KOPT-K1 (cell line): ENCODE measurements around the gene LZTS2.

Experiments
- H3K27ac ChIP-seq: fragments of 200-600 bp; sonication (generic); 2 replicates; pipeline ENCODE4 v1.5.1; 2016; ENCODE audit warnings: antibody characterized with exemption, mild to moderate bottlenecking, low read depth, low read length; ENCODE audit not compliant: poor library complexity, severe bottlenecking
- H3K36me3 ChIP-seq: fragments of 200-600 bp; sonication (generic); 2 replicates; pipeline ENCODE4 v1.5.1; 2017; ENCODE audit warnings: antibody characterized with exemption, mild to moderate bottlenecking, low read length, moderate library complexity; ENCODE audit not compliant: insufficient read depth
- H3K9me3 ChIP-seq: fragments of 200-600 bp; sonication (generic); 2 replicates; pipeline ENCODE4 v1.5.1; 2017; ENCODE audit warnings: antibody characterized with exemption, low read length, mild to moderate bottlenecking; ENCODE audit not compliant: insufficient read depth, poor library complexity, severe bottlenecking

LZTS2 gene

DNA sequence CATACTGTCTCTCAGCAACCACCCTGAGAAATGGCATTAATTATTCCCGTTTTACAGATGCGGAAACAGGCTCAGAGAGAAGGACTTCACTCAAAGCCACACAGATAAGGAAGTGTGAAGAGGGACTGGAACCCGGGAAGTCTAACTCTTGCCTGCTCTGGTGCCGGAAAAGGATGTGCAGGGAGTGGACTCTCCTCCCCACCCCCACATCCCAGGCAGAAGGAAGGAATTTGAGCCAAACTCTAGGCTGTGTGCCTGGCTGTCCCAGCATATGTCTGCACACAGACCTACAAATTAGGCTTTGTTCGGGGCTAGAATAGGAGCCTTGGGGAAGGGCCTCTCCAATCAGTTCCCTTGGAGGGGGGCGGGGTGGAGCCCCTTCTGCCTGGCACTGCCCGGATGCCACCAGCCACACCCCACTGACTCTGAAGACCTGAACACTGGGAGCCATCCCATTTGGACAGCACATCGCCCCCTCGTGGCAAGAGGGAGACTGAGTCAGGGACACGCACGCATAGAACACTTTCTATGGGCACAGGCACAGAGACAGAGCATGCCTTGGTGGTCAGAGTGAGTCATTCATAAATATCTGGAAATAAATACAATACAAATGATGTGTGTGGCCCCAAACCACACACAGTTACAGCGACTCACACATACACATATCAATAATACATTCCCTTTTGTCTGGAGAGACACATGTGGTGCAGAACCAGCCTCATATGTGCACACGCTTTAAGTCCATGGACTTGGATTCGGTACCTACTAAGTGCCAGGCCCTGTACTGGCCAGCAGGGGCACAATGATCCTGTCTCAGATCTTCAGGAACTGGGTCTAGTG lies 13.1 kb downstream of the LZTS2 start:
- Histone ChIP-seq H3K36me3 (no peaks in the 10 kb centered on the region), H3K9me3 (no peaks in the 10 kb centered on the region), H3K27ac (no peak overlapping the region)

DNA sequence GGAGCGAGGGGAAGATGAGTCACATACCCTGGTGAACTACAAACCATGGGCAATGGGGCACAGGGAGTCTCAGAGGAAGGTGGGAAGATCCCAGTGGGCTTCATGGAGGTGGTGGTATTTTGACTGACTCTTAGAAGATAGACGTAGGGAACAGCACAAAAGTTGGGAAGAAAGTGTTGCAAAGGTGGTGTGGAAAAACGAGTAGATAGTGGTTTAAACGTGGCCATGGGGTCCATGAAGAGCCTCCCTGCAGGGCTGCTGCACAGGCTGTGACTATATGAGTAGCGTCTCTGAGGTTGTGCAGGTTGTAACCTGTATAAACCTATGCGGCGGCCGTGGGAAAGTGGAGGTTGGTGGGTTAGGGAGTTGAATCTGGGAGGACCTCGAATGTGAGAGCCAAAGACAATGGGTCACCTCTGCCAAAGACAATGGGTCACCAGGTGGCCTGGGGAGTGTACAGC lies 13.8 kb downstream of the LZTS2 start:
- no peaks in the 10 kb centered on the region for H3K9me3 ChIP-seq
- no peak overlapping the region for H3K27ac ChIP-seq
- no peaks in the 10 kb centered on the region for H3K36me3 ChIP-seq

DNA sequence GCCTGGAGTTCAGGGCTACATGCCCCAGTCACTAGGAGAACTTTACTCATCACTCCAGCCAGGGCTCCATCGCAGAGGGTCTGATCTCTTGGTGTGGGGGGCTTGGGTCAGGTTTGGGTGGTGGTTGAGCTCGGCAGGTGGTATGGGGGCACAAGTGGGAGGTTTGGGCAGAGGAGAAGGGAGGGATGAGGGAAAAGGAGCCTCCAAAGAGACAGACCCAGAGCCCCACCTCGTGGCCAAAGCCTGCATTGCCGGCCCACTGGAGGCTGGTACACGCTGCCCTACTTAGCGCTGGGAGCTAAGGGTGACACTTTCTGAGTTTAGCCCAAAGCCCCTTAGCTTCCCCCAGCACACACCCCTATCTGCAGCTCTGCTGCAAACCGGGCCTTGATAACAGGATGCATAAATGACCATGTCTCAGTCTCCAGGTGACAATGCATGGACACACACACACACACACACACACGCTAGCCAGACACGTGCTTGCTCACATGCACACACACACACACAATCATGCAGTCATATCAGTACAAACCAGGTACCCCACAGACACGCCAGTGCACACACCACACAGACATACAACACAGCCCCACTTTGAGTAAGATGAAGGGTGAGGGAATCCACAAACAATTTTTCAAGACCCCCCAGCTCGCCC lies 14.7 kb downstream of the LZTS2 start:
- no peaks in the 10 kb centered on the region for H3K9me3 ChIP-seq
- no peak overlapping the region for H3K27ac ChIP-seq
- H3K36me3 ChIP-seq: no peaks in the 10 kb centered on the region

DNA sequence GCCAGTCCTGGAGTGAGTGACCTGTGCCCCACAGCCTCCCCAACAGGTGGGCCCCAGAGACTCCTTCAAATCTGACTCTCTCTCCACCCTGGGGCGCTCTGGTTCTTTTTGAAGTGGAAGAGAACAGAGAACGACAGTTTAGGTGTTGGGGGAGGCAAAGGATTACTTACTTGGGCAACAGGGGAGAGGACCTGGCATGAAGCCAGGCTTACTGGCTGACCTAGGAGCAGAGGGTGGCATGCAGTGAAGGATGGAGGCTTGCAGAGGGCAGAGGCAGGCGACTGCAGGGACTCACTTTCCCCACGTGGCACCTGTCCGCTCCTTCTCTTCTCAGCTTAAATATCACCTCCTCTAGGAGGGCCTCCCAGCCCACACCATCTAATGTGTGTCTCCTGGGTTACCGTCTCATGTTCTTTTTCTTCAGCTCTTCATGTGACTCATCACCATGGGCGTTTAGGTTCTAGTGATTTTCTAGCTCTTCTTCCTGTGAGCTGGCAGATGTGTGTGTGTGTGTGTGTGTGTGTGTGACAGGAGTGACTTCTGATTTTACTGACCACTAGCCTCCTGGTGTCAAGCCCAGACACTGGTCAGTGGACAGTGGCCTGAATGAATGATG lies 15.5 kb downstream of the LZTS2 start:
- Histone ChIP-seq H3K9me3 (no peaks in the 10 kb centered on the region), H3K27ac (no peak overlapping the region)

GRCh38 chr10:101015582-101015973 lies 16.0 kb downstream of the LZTS2 start:
- Histone ChIP-seq H3K27ac (no peak overlapping the region), H3K9me3 (no peaks in the 10 kb centered on the region), H3K36me3 (no peaks in the 10 kb centered on the region)

More for the DNA sequence above, 15.5 kb downstream of the LZTS2 start:
- no peaks in the 10 kb centered on the region for H3K36me3 ChIP-seq

- H3K27ac ChIP-seq: no peak overlapping the region
- H3K36me3 ChIP-seq: no peaks in the 10 kb centered on the region
- H3K9me3 ChIP-seq: no peaks in the 10 kb centered on the region
Measured at GRCh38 chr10:101016814-101017213, 17.2 kb downstream of the LZTS2 start.

DNA sequence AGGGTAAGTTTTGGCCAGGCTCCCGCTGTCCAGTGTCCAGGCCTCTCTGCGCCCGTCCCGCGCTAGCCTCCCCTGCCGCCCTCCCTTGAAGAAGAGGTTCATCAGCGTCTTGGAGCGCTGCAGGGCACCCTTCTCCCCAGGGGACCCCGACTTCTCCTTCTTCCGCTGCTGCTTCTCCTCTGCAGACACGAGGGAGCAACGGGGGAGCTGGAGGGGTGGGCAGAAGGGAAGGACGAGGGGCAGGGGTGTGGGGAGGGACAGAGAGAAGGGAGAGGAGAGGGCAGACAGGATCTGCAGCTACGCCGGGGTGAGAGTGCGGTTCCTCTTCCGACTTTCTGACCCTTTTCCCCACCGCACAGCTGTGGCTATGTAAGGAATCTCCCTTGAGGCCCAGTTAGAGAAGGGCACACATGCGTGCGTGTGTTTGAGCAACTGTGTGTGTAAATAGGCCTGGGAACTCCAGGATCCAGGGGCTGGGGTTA lies 18.6 kb downstream of the LZTS2 start:
- Histone ChIP-seq H3K27ac (no peak overlapping the region), H3K36me3 (no peaks in the 10 kb centered on the region), H3K9me3 (no peaks in the 10 kb centered on the region)

GRCh38 chr10:101018600-101019439 lies 19.2 kb downstream of the LZTS2 start:
- Histone ChIP-seq H3K27ac (no peak overlapping the region), H3K9me3 (no peaks in the 10 kb centered on the region), H3K36me3 (no peaks in the 10 kb centered on the region)

GRCh38 chr10:101019440-101019703 lies 19.8 kb downstream of the LZTS2 start:
- H3K9me3 ChIP-seq: no peaks in the 10 kb centered on the region

DNA sequence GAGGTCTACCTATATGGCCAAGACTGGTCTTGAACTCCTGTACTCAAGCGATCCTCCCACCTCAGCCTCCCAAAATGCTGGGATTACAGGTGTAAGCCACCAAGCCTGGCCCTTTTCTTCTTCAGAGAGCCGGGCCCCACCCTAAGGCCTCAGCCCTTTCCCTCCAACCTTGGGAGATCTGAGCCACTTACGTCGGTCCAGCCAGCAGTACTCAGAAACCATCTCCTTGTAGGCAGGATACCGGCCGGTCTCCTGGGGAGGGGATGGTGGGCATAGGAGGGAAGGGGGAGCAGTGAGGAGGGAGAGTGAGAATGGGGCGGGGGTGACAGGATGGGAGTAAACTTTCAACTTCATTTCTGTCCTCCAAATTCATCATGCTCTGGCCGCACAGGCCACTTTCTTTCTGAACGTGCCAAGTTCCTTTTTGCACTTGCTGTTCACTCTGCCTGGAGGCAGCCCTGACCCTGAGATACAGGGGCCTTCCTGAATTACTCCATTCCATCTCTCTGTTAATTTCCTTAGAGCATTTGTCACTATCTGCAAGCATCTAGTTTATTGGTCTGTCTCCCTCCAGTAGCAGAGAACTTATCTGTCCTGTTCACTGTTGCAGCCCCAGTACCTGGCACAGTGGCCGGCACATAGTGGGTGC lies 20.9 kb downstream of the LZTS2 start:
- Histone ChIP-seq H3K36me3 (no peaks in the 10 kb centered on the region), H3K9me3 (no peaks in the 10 kb centered on the region), H3K27ac (no peak overlapping the region)

More at GRCh38 chr10:101019440-101019703, 19.8 kb downstream of the LZTS2 start:
- H3K36me3 ChIP-seq: no peaks in the 10 kb centered on the region
- H3K27ac ChIP-seq: no peak overlapping the region

DNA sequence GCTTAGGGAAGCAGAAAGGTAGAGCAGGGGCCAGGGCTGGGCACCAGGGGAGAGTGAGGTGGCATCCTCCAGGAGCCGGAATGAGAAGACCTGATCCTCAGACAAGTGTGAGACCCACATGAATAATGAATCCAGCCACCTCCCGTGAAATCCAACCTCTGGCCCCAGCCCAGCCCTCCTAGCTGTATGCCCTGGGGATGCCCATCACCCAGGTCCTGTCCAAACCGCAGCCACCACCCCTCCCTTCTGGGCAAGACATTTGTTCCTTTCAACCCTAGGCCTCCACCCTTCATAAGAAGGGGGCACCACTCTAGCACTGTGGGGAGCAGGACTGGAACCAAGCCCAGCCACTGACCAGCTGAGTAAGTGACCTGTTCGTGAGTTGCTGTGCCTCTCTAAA lies 21.6 kb downstream of the LZTS2 start:
- H3K27ac ChIP-seq: no peak overlapping the region
- H3K36me3 ChIP-seq: no peaks in the 10 kb centered on the region
- H3K9me3 ChIP-seq: no peaks in the 10 kb centered on the region

- Histone ChIP-seq H3K9me3 (no peaks in the 10 kb centered on the region), H3K36me3 (no peaks in the 10 kb centered on the region), H3K27ac (no peak overlapping the region)
Measured at GRCh38 chr10:101021692-101022251, 22.2 kb downstream of the LZTS2 start.

- no peak overlapping the region for H3K27ac ChIP-seq
- H3K36me3 ChIP-seq: no peaks in the 10 kb centered on the region
- H3K9me3 ChIP-seq: no peaks in the 10 kb centered on the region
Measured at GRCh38 chr10:101022967-101023705, 23.5 kb downstream of the LZTS2 start.
